Measurements from ENCODE around the gene C15orf39. TPM values are rescaled to one million over a fixed set of nuclear protein-coding genes. Genes with fewer than 3 reads are reported as not detected.

C15orf39 gene
- total and polyA plus RNA-seq, 2 experiments from 2014 or later = 13.4 to 54.1 TPM

- TF ChIP-seq ETS1 (IDR thresholded peaks at IDR 0.05) (no peak), JUNB (IDR thresholded peaks at IDR 0.05; ENCODE audit: unreplicated experiment) (no peak), POLR2AphosphoS5 (IDR thresholded peaks at IDR 0.05; ENCODE audit: low read depth) (no peak), STAT1 (IDR thresholded peaks at IDR 0.05; ENCODE audit: unreplicated experiment) (no peak)
Measured at GRCh38 chr15:75191235-75191634, 10.4 kb upstream of the C15orf39 start (continued).

GRCh38 chr15:75192307-75192706 is 9.4 kb upstream of the C15orf39 start:
- no peaks in the 10 kb centered on the region for H3F3A ChIP-seq (replicated peaks; ENCODE audit: low read depth)
- no peaks in the 10 kb centered on the region for H3K9me2 ChIP-seq (ENCODE audit: insufficient read depth)
- H3K4me2 ChIP-seq = no peak overlapping the region
- peaks cover 18% of the 10 kb centered on the region for H3K4me1 ChIP-seq (ENCODE audit: insufficient read depth)
- no peak overlapping the region for H2AFZ ChIP-seq
- no peaks in the 10 kb centered on the region for H4K20me1 ChIP-seq (replicated peaks; ENCODE audit: insufficient read depth)
- Mint-ChIP-seq H3K4me1 (peaks cover 31% of the 10 kb centered on the region), H3K27me3 (ENCODE audit: insufficient read depth, low read depth, poor library complexity) (peaks cover 19% of the 10 kb centered on the region), H3K4me3 (no peak overlapping the region), H3K36me3 (ENCODE audit: low read depth) (peaks cover 18% of the 10 kb centered on the region), H3K9me3 (peaks cover 30% of the 10 kb centered on the region), H3K27ac (no peak overlapping the region)
- no peaks in the 10 kb centered on the region for H3K79me2 ChIP-seq (replicated peaks; ENCODE audit: insufficient read depth)
- no peaks in the 10 kb centered on the region; the same call in 1 of the 2 replicates for H3K36me3 ChIP-seq (ENCODE audit: insufficient read depth)
- no peak overlapping the region for H3K27ac ChIP-seq (ENCODE audit: low read depth)
- ATAC-seq (no peak), DNase-seq (ENCODE audit: low spot score) (no peak)
- no peaks in the 10 kb centered on the region for H3K27me3 ChIP-seq (ENCODE audit: insufficient read depth)
- H3K4me3 ChIP-seq = no peak overlapping the region
- TF ChIP-seq JUNB (IDR thresholded peaks at IDR 0.05; ENCODE audit: unreplicated experiment) (no peak), ZNF114 (CRISPR knock-in tag; IDR thresholded peaks at IDR 0.05) (no peak), EZH2 (IDR thresholded peaks at IDR 0.05; ENCODE audit: low read depth, unreplicated experiment) (no peak), CREB1 (CRISPR knock-in tag; IDR thresholded peaks at IDR 0.05; ENCODE audit: low read depth) (no peak), REST (IDR thresholded peaks at IDR 0.05; ENCODE audit: unreplicated experiment) (no peak), ETS1 (IDR thresholded peaks at IDR 0.05) (no peak), ZNF462 (CRISPR knock-in tag; IDR thresholded peaks at IDR 0.05) (no peak), ZNF331 (CRISPR knock-in tag; IDR thresholded peaks at IDR 0.05; ENCODE audit: low read depth) (no peak), CTCF (conservative IDR thresholded peaks at IDR 0.05; ENCODE audit: low read depth in 2 of 2) (no peak), STAT1 (IDR thresholded peaks at IDR 0.05; ENCODE audit: unreplicated experiment) (no peak)

All from GM23338 (cell line).